H9 (cell line): ENCODE data around the gene IRF2. TPM values are rescaled to one million over a fixed set of nuclear protein-coding genes. Genes with fewer than 3 reads are reported as not detected.

Source experiments
- DNase-seq: peaks from one replicate; pipeline ENCODE4 v3.0.0-alpha.2; 2017
- H2AFZ ChIP-seq: one replicate; pipeline ENCODE4 v1.6.1; 2013; ENCODE audit warnings: mild to moderate bottlenecking, low read length, control low read depth, moderate library complexity
- H2AK5ac ChIP-seq: 2 replicates; pipeline ENCODE4 v1.6.1; 2013; ENCODE audit warnings: low read length, control low read depth, mixed read lengths; ENCODE audit not compliant: insufficient read length
- H2BK120ac ChIP-seq: one replicate; pipeline ENCODE4 v1.6.1; 2013; ENCODE audit warnings: low read depth, mild to moderate bottlenecking, low read length, control low read depth, inconsistent platforms; ENCODE audit not compliant: poor library complexity, severe bottlenecking
- H2BK12ac ChIP-seq: 2 replicates; pipeline ENCODE4 v1.6.1; 2013; ENCODE audit warnings: low read length, control low read depth, mixed read lengths, low read depth; ENCODE audit not compliant: insufficient read length
- H2BK15ac ChIP-seq: 2 replicates; pipeline ENCODE4 v1.6.1; 2013; ENCODE audit warnings: low read depth, low read length, control low read depth
- H2BK20ac ChIP-seq: one replicate; pipeline ENCODE4 v1.6.1; 2013; ENCODE audit warnings: low read depth, mild to moderate bottlenecking, low read length, control low read depth, inconsistent platforms; ENCODE audit not compliant: poor library complexity, severe bottlenecking
- H2BK5ac ChIP-seq: 2 replicates; pipeline ENCODE4 v1.6.1; 2013; ENCODE audit warnings: low read length, control low read depth, mixed read lengths; ENCODE audit not compliant: insufficient read length
- H3K14ac ChIP-seq: 2 replicates; pipeline ENCODE4 v1.6.1; 2013; ENCODE audit warnings: low read length, control low read depth; ENCODE audit not compliant: insufficient read depth
- H3K18ac ChIP-seq: 2 replicates; pipeline ENCODE4 v1.6.1; 2013; ENCODE audit warnings: low read depth, mild to moderate bottlenecking, mixed read lengths, low read length, control low read depth; ENCODE audit not compliant: insufficient read length
- H3K23ac ChIP-seq: 2 replicates; pipeline ENCODE4 v1.6.1; 2013; ENCODE audit warnings: low read length, control low read depth, mixed read lengths, low read depth; ENCODE audit not compliant: insufficient read length
- H3K23me2 ChIP-seq: 2 replicates; pipeline ENCODE4 v1.6.1; 2013; ENCODE audit warnings: low read depth, mild to moderate bottlenecking, mixed read lengths, low read length, control low read depth; ENCODE audit not compliant: insufficient read length, poor library complexity, severe bottlenecking
- H3K27ac ChIP-seq: 2 replicates; pipeline ENCODE4 v1.5.1; 2013; ENCODE audit warnings: low read length, control low read depth, mixed read lengths, low read depth; ENCODE audit not compliant: insufficient read length
- H3K27me3 ChIP-seq: 2 replicates; pipeline ENCODE4 v1.6.1; 2013; ENCODE audit warnings: low read length, control low read depth, inconsistent platforms; ENCODE audit not compliant: insufficient read depth
- H3K4ac ChIP-seq: 2 replicates; pipeline ENCODE4 v1.6.1; 2013; ENCODE audit warnings: low read depth, mild to moderate bottlenecking, control low read depth, inconsistent platforms, low read length, moderate library complexity
- H3K4me1 ChIP-seq: 2 replicates; pipeline ENCODE4 v1.6.1; 2013; ENCODE audit warnings: low read length, control low read depth, inconsistent platforms; ENCODE audit not compliant: insufficient read depth
- H3K4me2 ChIP-seq: 2 replicates; pipeline ENCODE4 v1.6.1; 2013; ENCODE audit warnings: low read length, control low read depth, mixed read lengths; ENCODE audit not compliant: insufficient read length, insufficient read depth
- H3K56ac ChIP-seq: 2 replicates; pipeline ENCODE4 v1.6.1; 2013; ENCODE audit warnings: low read depth, mild to moderate bottlenecking, mixed read lengths, low read length, control low read depth; ENCODE audit not compliant: insufficient read length
- H3K79me1 ChIP-seq: 2 replicates; pipeline ENCODE4 v1.6.1; 2013; ENCODE audit warnings: low read depth, mild to moderate bottlenecking, moderate library complexity, low read length, control low read depth, inconsistent platforms; ENCODE audit not compliant: insufficient read depth, poor library complexity, severe bottlenecking
- H3K79me2 ChIP-seq: 2 replicates; pipeline ENCODE4 v1.6.1; 2013; ENCODE audit warnings: low read length, control low read depth, inconsistent platforms; ENCODE audit not compliant: insufficient read depth
- H3K9ac ChIP-seq: 2 replicates; pipeline ENCODE4 v1.6.1; 2013; ENCODE audit warnings: low read length, control low read depth, mixed read lengths; ENCODE audit not compliant: insufficient read length; ENCODE audit errors: extremely low read depth
- H3K9me3 ChIP-seq: one replicate; pipeline ENCODE4 v1.6.1; 2013; ENCODE audit warnings: low read depth, low read length, inconsistent platforms; ENCODE audit not compliant: control insufficient read depth
- H3T11ph ChIP-seq: one replicate; pipeline ENCODE4 v1.6.1; 2013; ENCODE audit warnings: mild to moderate bottlenecking, low read length, control low read depth, inconsistent platforms
- H4K20me1 ChIP-seq: one replicate; pipeline ENCODE4 v1.6.1; 2013; ENCODE audit not compliant: control insufficient read depth, insufficient read length, insufficient read depth
- H4K5ac ChIP-seq: 2 replicates; pipeline ENCODE4 v1.6.1; 2013; ENCODE audit warnings: low read depth, mild to moderate bottlenecking, mixed read lengths, low read length, control low read depth; ENCODE audit not compliant: insufficient read length
- H4K8ac ChIP-seq: replicated peaks from 2 replicates; pipeline ENCODE4 v1.6.1; 2013; ENCODE audit warnings: low read length, control low read depth, mixed read lengths, low read depth; ENCODE audit not compliant: insufficient read length
- H4K91ac ChIP-seq: 2 replicates; pipeline ENCODE4 v1.6.1; 2013; ENCODE audit warnings: low read depth, mild to moderate bottlenecking, moderate library complexity, mixed read lengths, low read length, control low read depth; ENCODE audit not compliant: insufficient read length
- H3K27ac Mint-ChIP-seq, 3 experiments: 2 replicates in 2 of 3; 3 replicates in 1 of 3; pipeline ENCODE4 v1.8.0; 2020 to 2021; ENCODE audit warnings: mixed read lengths in 3 of 3, mild to moderate bottlenecking in 1 of 3, moderate library complexity in 1 of 3
- H3K27me3 Mint-ChIP-seq: 2 replicates; pipeline ENCODE4 v1.8.0; 2021; ENCODE audit warnings: low read depth, mild to moderate bottlenecking, moderate library complexity, mixed read lengths
- H3K36me3 Mint-ChIP-seq, 3 experiments: 2 replicates in 2 of 3; 3 replicates in 1 of 3; pipeline ENCODE4 v1.8.0; 2020 to 2021; ENCODE audit warnings: low read depth in 3 of 3, mixed read lengths in 3 of 3; ENCODE audit not compliant: insufficient read depth in 1 of 3
- H3K4me1 Mint-ChIP-seq, 2 experiments: 2 replicates each; pipeline ENCODE4 v1.8.0; 2020; ENCODE audit warnings: mixed read lengths in 2 of 2
- H3K4me3 Mint-ChIP-seq, 2 experiments: 2 replicates in 1 of 2; 3 replicates in 1 of 2; pipeline ENCODE4 v1.8.0; 2020 to 2021; ENCODE audit warnings: mild to moderate bottlenecking in 2 of 2, mixed read lengths in 2 of 2, moderate library complexity in 1 of 2
- H3K9me3 Mint-ChIP-seq, 2 experiments: 2 replicates in 1 of 2; 3 replicates in 1 of 2; pipeline ENCODE4 v1.8.0; 2020; ENCODE audit warnings: mild to moderate bottlenecking in 2 of 2, mixed read lengths in 2 of 2, moderate library complexity in 1 of 2
- CTCF ChIP-seq: fragments of 200-600 bp; sonication (generic); conservative IDR thresholded peaks from 3 replicates; pipeline ENCODE4 v1.8.0; 2021; ENCODE audit warnings: antibody characterized with exemption, mild to moderate bottlenecking
- WGBS: extraction: QIAGEN DNeasy Blood & Tissue Kit; methylation state at CpG from one replicate; pipeline ENCODE4 v1.1.7; 2013; ENCODE audit warnings: missing lambda C conversion rate, low lambda C conversion rate, mixed read lengths; ENCODE audit not compliant: insufficient read length; ENCODE audit errors: extremely low coverage; 5-methylcytosine and 5-hydroxymethylcytosine counted together
- total RNA-seq: library from RNA; stranded (reverse); gene quantifications from 2 replicates; pipeline ENCODE4 v1.2.1, GENCODE V29; 2021

The IRF2 gene
- total RNA-seq, 1 experiment from 2014 or later: 13.5 TPM

GRCh38 chr4:184395451-184395917 lies 78.9 kb downstream of the IRF2 start:
- Mint-ChIP-seq H3K36me3 (peaks cover 36 to 75% (median 39%) of the 10 kb centered on the region in 3 experiments), H3K9me3 (0 out of 5 replicates have a peak, but pooled peaks cover 0 to 3% of the 10 kb centered on the region in 2 experiments), H3K27ac (peak overlapping the region; percentile 40 to 60 (median 48); a peak in 4 of 7 replicates), H3K4me3 (no peak overlapping the region), H3K4me1 (peaks cover 20 to 21% of the 10 kb centered on the region in 2 experiments), H3K27me3 (no peaks in the 10 kb centered on the region)
- Histone ChIP-seq H3K4me2 (no peak overlapping the region), H2AK5ac (no peak overlapping the region), H4K20me1 (no peaks in the 10 kb centered on the region), H4K5ac (no peak overlapping the region), H3K23ac (no peak overlapping the region), H2BK20ac (no peak overlapping the region), H2BK12ac (no peak overlapping the region), H3K4me1 (no peaks in the 10 kb centered on the region; the same call in 1 of the 2 replicates), H3K9me3 (no peaks in the 10 kb centered on the region), H3K27ac (no peak overlapping the region), H2BK120ac (no peak overlapping the region), H3K79me2 (no peaks in the 10 kb centered on the region), H4K91ac (no peak overlapping the region), H3K56ac (no peak overlapping the region), H3T11ph (no peak overlapping the region), H2BK15ac (no peak overlapping the region), H3K9ac (no peak overlapping the region), H2AFZ (no peak overlapping the region), H4K8ac (no peak overlapping the region), H3K14ac (no peak overlapping the region), H3K79me1 (no peaks in the 10 kb centered on the region), H2BK5ac (no peak overlapping the region), H3K4ac (no peak overlapping the region), H3K23me2 (no peaks in the 10 kb centered on the region), H3K18ac (no peak overlapping the region), H3K27me3 (no peaks in the 10 kb centered on the region)
- WGBS: no CpG with 5 or more reads among the region's 7 CpGs
- DNase-seq: no peak
- no peak for TF ChIP-seq CTCF
